Right renal pelvis (tissue), 4 donors: ENCODE measurements around the gene RIC8B. TPM values are rescaled to one million over a fixed set of nuclear protein-coding genes. Genes with fewer than 3 reads are reported as not detected.
"Not testable (repeated sequence)": the region's sequence is repeated elsewhere in the genome, so short reads cannot be mapped to it uniquely, and the experiment has no call there.

Source experiments
- DNase-seq, 4 donors: peaks; one replicate each; pipeline ENCODE4 v3.0.0-alpha.2; 2013; ENCODE audit warnings: low read depth in 4 of 4, low spot score in 3 of 4, missing footprints in 1 of 4
- polyA plus RNA-seq, 4 donors: library from polyadenylated mRNA; unstranded; fragments of 120-200 nt; gene quantifications; one replicate each; pipeline ENCODE4 v1.2.1, GENCODE V29; 2013; ENCODE audit not compliant: insufficient read length in 4 of 4

Gene RIC8B, protein sequence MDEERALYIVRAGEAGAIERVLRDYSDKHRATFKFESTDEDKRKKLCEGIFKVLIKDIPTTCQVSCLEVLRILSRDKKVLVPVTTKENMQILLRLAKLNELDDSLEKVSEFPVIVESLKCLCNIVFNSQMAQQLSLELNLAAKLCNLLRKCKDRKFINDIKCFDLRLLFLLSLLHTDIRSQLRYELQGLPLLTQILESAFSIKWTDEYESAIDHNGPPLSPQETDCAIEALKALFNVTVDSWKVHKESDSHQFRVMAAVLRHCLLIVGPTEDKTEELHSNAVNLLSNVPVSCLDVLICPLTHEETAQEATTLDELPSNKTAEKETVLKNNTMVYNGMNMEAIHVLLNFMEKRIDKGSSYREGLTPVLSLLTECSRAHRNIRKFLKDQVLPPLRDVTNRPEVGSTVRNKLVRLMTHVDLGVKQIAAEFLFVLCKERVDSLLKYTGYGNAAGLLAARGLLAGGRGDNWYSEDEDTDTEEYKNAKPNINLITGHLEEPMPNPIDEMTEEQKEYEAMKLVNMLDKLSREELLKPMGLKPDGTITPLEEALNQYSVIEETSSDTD
- polyA plus RNA-seq, result 10 to 100 TPM; 23.7 to 31.1 (median 26.1) TPM

DNA sequence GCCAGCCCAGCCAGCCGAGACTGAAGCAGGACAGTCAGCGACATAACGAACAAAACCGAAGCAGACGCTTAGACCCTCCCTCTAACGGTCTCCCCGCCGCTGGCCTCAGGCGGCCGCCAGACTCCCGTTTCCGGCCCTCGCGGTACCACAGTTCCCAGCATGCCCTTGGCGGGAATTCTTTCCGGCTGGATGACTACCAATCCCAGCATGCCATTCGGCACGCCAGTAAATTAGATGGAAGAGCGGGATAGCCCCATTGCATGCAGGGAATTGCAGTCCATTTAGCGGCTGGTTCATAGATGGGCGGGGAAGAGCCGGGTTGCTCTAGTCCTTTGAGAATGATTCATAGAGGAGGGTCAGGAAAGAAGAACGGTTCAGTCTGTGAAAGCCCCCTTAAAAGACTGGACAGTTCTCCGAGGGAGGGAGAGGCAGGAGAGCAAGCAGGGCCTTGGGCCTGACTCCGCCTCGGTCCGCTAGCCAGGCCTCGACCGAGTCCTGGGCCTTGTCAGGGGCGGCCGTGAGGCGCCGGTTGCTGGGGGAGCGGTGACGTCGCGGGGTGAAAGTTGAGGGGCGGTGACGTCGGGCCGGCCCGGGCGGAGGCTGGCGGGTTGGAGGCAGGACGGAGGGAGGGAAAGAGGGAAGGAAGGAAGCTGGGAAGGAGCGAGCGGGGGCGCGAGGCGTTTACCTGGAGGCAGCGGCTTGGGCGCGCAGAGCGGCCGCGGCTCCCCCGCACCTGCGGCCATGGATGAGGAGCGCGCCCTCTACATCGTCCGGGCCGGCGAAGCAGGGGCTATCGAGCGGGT, at the start of gene RIC8B:
Gene RIC8B, plus strand, starts transcription at position 678 of the 803 bp plus-strand sequence. Its CDS starts 64 bp downstream, at position 742.
- peak; percentile 97 to 99 (median 98) for DNase-seq

DNA sequence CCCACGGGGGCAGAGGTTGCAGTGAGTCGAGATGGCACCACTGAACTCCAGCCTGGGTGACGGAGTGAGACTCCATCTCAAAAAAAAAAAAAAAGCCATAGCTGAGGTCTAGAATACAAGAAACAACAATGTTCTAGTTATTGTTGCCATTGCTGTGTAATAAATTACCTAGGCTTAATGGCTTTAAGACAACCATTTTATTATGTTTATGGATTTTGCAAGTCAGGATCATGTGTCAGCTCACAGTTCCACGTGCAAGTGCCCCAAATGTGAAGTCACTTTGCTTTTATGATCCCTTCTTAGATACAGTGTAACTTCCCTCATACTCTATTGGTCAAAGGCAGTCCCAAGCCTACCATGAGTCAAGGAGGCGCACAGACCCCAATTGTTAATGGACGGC, 49.5 kb upstream of the RIC8B start:
- no peak for DNase-seq

GRCh38 chr12:106726603-106727202, 47.8 kb upstream of the RIC8B start:
- DNase-seq, result not testable (repeated sequence)

- peak in 2 of 4 donors; percentile 18 to 33 for DNase-seq
Measured at GRCh38 chr12:106729611-106730010, 44.9 kb upstream of the RIC8B start.

- no peak for DNase-seq
Measured at GRCh38 chr12:106732890-106733289, 41.6 kb upstream of the RIC8B start.

- DNase-seq, result no peak
Measured at GRCh38 chr12:106733660-106734059, 40.8 kb upstream of the RIC8B start.

DNA sequence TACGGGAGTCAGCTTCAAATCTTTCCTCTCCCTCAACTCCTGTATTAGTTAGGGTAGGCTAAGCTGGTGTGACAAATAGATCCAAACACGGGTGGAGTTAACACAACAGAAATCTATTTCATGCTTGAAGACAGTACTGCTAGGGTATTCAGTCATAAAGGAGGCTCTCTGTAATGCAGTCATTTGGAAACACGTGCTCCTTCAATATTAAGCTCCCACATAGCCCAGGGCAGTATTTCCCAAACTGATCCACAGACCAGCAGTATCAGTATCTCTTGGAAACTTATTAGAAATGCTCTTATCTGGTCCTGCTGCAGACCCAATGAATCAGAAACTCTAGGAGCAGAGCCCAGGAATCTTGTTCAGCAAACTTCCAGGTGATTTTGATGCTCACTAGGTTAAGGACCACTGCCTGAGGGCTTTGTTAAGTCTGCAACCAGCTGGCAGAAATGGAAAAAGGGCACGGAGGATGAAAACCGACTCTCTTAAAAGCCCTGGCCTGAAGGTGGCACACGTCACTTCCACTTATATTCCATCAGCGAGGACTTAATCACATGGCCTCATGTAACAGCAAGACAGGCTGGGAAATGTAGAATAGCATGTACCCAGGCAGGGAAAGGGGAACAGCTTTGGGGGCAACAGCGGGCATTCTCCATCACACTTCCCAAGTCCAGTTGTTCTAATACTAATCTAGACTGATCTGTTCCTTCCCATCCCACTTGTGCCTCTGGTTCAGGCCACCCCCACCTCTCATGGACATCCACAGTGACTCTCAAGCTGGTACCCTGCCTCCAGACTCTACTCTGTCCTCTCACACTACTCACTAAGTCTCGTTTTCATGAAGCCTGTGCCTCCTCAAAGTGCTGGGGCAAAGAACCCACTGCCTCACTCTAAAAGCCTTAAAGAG, 38.2 kb upstream of the RIC8B start:
- no peak for DNase-seq

GRCh38 chr12:106739318-106739717, 35.2 kb upstream of the RIC8B start:
- no peak for DNase-seq

GRCh38 chr12:106739815-106740530, 34.5 kb upstream of the RIC8B start:
- DNase-seq, result no peak

GRCh38 chr12:106740818-106741217, 33.7 kb upstream of the RIC8B start:
- no peak for DNase-seq

- DNase-seq, result no peak
Measured at GRCh38 chr12:106741247-106741646, 33.2 kb upstream of the RIC8B start.

DNA sequence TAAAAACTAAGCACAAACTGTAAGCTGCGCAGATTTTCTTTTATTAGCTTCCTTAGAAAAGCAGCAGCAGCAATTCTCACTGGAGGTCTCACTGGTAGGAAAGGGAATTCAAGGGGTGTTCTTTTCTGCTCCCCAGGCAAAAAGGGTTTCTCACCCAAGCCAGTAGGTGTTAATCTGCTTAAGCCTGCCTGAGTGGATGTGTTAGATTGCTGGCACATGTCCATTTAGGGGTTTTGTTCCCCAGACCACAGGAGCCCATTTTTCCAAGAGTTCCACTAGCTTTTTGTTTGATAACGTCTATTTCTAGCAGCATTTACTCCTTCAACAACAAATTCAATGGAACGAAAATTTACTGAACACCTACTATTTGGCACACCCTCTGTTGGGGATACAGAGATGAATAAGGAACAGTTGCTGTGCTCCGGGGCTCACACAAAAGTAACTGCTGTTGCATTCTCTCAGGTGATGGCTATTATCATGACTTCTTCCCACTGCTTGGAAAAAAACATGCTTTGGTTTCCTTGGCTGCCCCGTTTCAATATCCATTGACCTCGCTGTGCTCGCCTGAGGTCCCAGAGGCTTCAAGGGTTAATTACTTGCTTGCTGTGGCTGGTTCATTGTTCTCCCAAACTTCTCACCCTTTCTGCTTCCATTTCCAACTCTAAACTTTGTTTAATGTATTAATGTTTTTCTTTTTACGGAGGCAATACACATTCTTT, 31.1 kb upstream of the RIC8B start:
- DNase-seq, result no peak

- DNase-seq, result no peak
Measured at GRCh38 chr12:106744600-106744999, 29.9 kb upstream of the RIC8B start.

DNA sequence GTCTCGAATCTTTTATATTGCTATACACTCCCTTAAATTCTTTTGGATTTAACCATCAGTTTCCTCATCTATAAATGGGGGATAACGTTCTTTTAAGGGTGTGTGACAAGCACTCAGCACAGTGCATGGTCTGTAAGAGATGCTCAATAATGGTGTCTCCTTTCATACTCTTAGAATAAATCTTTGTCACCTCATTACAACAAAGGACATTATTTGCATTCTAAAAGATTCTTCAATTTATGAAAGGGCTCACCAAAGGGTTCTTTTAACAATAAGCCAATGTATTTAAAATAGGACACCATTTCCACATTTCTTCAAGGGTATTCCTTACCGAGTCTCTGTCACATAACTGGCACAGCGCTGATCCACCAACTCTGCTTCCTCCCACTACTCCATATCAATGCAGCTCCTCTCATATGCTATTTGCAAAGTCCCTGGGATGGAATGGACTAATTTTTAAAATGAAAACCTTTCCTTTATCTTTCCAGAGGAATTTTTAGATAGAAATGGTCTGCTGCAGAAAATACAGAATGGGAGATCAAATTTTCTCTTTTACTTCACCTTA, 29.2 kb upstream of the RIC8B start:
- DNase-seq, result no peak

GRCh38 chr12:106747973-106748436, 26.5 kb upstream of the RIC8B start:
- DNase-seq, result no peak

DNA sequence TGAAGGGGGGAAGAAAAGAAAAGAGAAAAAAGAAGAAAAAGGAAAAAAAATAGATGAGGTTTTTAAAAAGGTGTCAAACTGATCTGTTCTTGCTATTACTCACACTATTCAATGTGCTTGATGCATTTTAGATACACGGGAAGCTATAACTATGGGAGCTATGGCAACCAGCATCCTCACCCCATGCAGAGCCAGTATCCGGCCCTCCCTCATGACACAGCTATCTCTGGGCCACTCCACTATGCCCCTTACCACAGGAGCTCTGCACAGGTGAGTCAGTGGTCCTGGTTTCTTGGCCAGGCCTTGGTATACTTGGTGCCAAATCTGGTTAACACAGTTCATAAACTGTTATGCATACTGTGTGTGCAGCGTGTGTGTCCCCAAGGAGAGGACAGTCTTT, 24.0 kb upstream of the RIC8B start:
- DNase-seq, result no peak

- DNase-seq, result no peak
Measured at GRCh38 chr12:106753526-106753925, 21.0 kb upstream of the RIC8B start.

- DNase-seq, result no peak
Measured at GRCh38 chr12:106754331-106754730, 20.2 kb upstream of the RIC8B start.
